Activated naive CD4-positive, alpha-beta T cell (primary cell): ENCODE measurements around the gene ADARB2.
"Not testable (repeated sequence)": the region's sequence is repeated elsewhere in the genome, so short reads cannot be mapped to it uniquely, and the experiment has no call there.

Experiments used
- DNase-seq, 4 experiments: peaks; one replicate each; lab custom pipeline; 2025; lab: John Stamatoyannopoulos, UW

Gene ADARB2

GRCh38 chr10:1255118-1255517 lies 482.2 kb downstream of the ADARB2 start:
- no peak for DNase-seq

GRCh38 chr10:1253523-1254353 lies 483.6 kb downstream of the ADARB2 start:
- no peak for DNase-seq

- DNase-seq: no peak
Measured at GRCh38 chr10:1251769-1252168, 485.6 kb downstream of the ADARB2 start.

- no peak for DNase-seq
Measured at GRCh38 chr10:1249142-1249920, 488.0 kb downstream of the ADARB2 start.

- not testable (repeated sequence) for DNase-seq
Measured at GRCh38 chr10:1248262-1248630, 489.1 kb downstream of the ADARB2 start.

GRCh38 chr10:1247598-1248261 lies 489.6 kb downstream of the ADARB2 start:
- DNase-seq: no peak

- DNase-seq: no peak
Measured at GRCh38 chr10:1244493-1244892, 492.8 kb downstream of the ADARB2 start.

GRCh38 chr10:1243486-1244234 lies 493.7 kb downstream of the ADARB2 start:
- DNase-seq: no peak

- no peak for DNase-seq
Measured at GRCh38 chr10:1242975-1243374, 494.4 kb downstream of the ADARB2 start.

- DNase-seq: no peak
Measured at GRCh38 chr10:1241973-1242935, 495.1 kb downstream of the ADARB2 start.

GRCh38 chr10:1241322-1241890 lies 495.9 kb downstream of the ADARB2 start:
- no peak for DNase-seq

- DNase-seq: no peak
Measured at GRCh38 chr10:1240341-1240775, 497.0 kb downstream of the ADARB2 start.

GRCh38 chr10:1233031-1233430 lies 504.3 kb downstream of the ADARB2 start:
- no peak for DNase-seq

- DNase-seq: no peak
Measured at GRCh38 chr10:1232164-1232911, 505.0 kb downstream of the ADARB2 start.

GRCh38 chr10:1230592-1231275 lies 506.6 kb downstream of the ADARB2 start:
- no peak for DNase-seq

- DNase-seq: no peak
Measured at GRCh38 chr10:1230138-1230537, 507.2 kb downstream of the ADARB2 start.

- DNase-seq: no peak
Measured at GRCh38 chr10:1229574-1229973, 507.8 kb downstream of the ADARB2 start.

- no peak for DNase-seq
Measured at GRCh38 chr10:1229116-1229515, 508.2 kb downstream of the ADARB2 start.

GRCh38 chr10:1228467-1228975 lies 508.8 kb downstream of the ADARB2 start:
- DNase-seq: no peak
